PFSK-1 (cell line): Measurements from ENCODE around the gene EXOSC9.

ENCODE experiments used
- FOXP2 ChIP-seq: optimal IDR thresholded peaks from 2 replicates; pipeline ENCODE3; 2011; ENCODE audit warnings: borderline replicate concordance, control low read depth, inconsistent platforms; ENCODE audit not compliant: insufficient read depth; ENCODE audit errors: extremely low read length, extremely low read depth
- POLR2AphosphoS5 ChIP-seq: IDR thresholded peaks from 2 replicates; pipeline ENCODE4 v1.6.1; 2012; ENCODE audit warnings: low read depth, mild to moderate bottlenecking, control low read depth, low read length, moderate library complexity
- TAF1 ChIP-seq: IDR thresholded peaks from 2 replicates; pipeline ENCODE4 v1.6.1; 2012; ENCODE audit warnings: low read length, control low read depth, borderline replicate concordance; ENCODE audit not compliant: insufficient read depth
- TF ChIP-seq, protein P1 (sequence below), 2 experiments: IDR thresholded peaks; 2 replicates each; pipeline versions ENCODE4 v1.6.1 to v1.8.0; 2011 to 2012; ENCODE audit warnings: low read depth in 2 of 2, low read length in 2 of 2, control low read depth in 1 of 2, inconsistent platforms in 1 of 2, mild to moderate bottlenecking in 1 of 2, moderate library complexity in 1 of 2; ENCODE audit not compliant: insufficient read depth in 1 of 2

GRCh38 chr4:121863799-121864198 lies 62.7 kb downstream of the EXOSC9 start:
- no peak for TF ChIP-seq POLR2AphosphoS5
- no peak for TF ChIP-seq TAF1
- TF ChIP-seq, protein P1, sequence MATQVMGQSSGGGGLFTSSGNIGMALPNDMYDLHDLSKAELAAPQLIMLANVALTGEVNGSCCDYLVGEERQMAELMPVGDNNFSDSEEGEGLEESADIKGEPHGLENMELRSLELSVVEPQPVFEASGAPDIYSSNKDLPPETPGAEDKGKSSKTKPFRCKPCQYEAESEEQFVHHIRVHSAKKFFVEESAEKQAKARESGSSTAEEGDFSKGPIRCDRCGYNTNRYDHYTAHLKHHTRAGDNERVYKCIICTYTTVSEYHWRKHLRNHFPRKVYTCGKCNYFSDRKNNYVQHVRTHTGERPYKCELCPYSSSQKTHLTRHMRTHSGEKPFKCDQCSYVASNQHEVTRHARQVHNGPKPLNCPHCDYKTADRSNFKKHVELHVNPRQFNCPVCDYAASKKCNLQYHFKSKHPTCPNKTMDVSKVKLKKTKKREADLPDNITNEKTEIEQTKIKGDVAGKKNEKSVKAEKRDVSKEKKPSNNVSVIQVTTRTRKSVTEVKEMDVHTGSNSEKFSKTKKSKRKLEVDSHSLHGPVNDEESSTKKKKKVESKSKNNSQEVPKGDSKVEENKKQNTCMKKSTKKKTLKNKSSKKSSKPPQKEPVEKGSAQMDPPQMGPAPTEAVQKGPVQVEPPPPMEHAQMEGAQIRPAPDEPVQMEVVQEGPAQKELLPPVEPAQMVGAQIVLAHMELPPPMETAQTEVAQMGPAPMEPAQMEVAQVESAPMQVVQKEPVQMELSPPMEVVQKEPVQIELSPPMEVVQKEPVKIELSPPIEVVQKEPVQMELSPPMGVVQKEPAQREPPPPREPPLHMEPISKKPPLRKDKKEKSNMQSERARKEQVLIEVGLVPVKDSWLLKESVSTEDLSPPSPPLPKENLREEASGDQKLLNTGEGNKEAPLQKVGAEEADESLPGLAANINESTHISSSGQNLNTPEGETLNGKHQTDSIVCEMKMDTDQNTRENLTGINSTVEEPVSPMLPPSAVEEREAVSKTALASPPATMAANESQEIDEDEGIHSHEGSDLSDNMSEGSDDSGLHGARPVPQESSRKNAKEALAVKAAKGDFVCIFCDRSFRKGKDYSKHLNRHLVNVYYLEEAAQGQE (IDR thresholded peaks at IDR 0.05; ENCODE audit: insufficient read depth in 1 of 2, low read depth in 2 of 2, low read length in 2 of 2): no peak
- TF ChIP-seq FOXP2: no peak
